ENCODE data around the gene TENT5C. TPM values are rescaled to one million over a fixed set of nuclear protein-coding genes. Genes with fewer than 3 reads are reported as not detected.
"Not testable (repeated sequence)": the region's sequence is repeated elsewhere in the genome, so short reads cannot be mapped to it uniquely, and the experiment has no call there.

Gene TENT5C
- 4.7 TPM for total RNA-seq

- DNase-seq = peak; percentile 91
Observed at GRCh38 chr1:117605774-117606648, at the start of gene TENT5C. Gene TENT5C (plus strand): TSS chr1:117606048. CDS start chr1:117622869, 16,821 bp downstream.

- no peak for DNase-seq
Observed at GRCh38 chr1:117556341-117556740, 49.5 kb upstream of the TENT5C start.

- DNase-seq = no peak
Observed at GRCh38 chr1:117556976-117557375, 48.9 kb upstream of the TENT5C start.

- not testable (repeated sequence) for DNase-seq
Observed at GRCh38 chr1:117558451-117558850, 47.4 kb upstream of the TENT5C start.

- no peak for DNase-seq
Observed at GRCh38 chr1:117559139-117559538, 46.7 kb upstream of the TENT5C start.

- DNase-seq = no peak
Observed at GRCh38 chr1:117559985-117560384, 45.9 kb upstream of the TENT5C start.

GRCh38 chr1:117561071-117561470, 44.8 kb upstream of the TENT5C start:
- no peak for DNase-seq

- DNase-seq = no peak
Observed at GRCh38 chr1:117561551-117561950, 44.3 kb upstream of the TENT5C start.

- DNase-seq = no peak
Observed at GRCh38 chr1:117562581-117563491, 43.0 kb upstream of the TENT5C start.

GRCh38 chr1:117563492-117563875, 42.4 kb upstream of the TENT5C start:
- no peak for DNase-seq

GRCh38 chr1:117564227-117565075, 41.4 kb upstream of the TENT5C start:
- DNase-seq = no peak

GRCh38 chr1:117565076-117565556, 40.7 kb upstream of the TENT5C start:
- no peak for DNase-seq

- DNase-seq = no peak
Observed at GRCh38 chr1:117565745-117566455, 39.9 kb upstream of the TENT5C start.

- DNase-seq = no peak
Observed at GRCh38 chr1:117566556-117566955, 39.3 kb upstream of the TENT5C start.

GRCh38 chr1:117567435-117567834, 38.4 kb upstream of the TENT5C start:
- DNase-seq = no peak

GRCh38 chr1:117567976-117568375, 37.9 kb upstream of the TENT5C start:
- no peak for DNase-seq

GRCh38 chr1:117568999-117569398, 36.8 kb upstream of the TENT5C start:
- DNase-seq = no peak

- DNase-seq = no peak
Observed at GRCh38 chr1:117569856-117570255, 36.0 kb upstream of the TENT5C start.

- DNase-seq = no peak
Observed at GRCh38 chr1:117570988-117571409, 34.8 kb upstream of the TENT5C start.

GRCh38 chr1:117571496-117571895, 34.4 kb upstream of the TENT5C start:
- DNase-seq = no peak

GRCh38 chr1:117572546-117572945, 33.3 kb upstream of the TENT5C start:
- DNase-seq = no peak
